ENCODE data around the gene RMI1.
"Not testable (repeated sequence)": the region's sequence is repeated elsewhere in the genome, so short reads cannot be mapped to it uniquely, and the experiment has no call there.

RMI1 gene

GRCh38 chr9:84024041-84024575 lies 43.5 kb downstream of the RMI1 start:
- DNase-seq, result no peak

GRCh38 chr9:84027201-84027600 lies 46.6 kb downstream of the RMI1 start:
- DNase-seq, result no peak

- DNase-seq, result no peak
Observed at GRCh38 chr9:84031534-84031933, 50.9 kb downstream of the RMI1 start.

GRCh38 chr9:84041857-84042256 lies 61.3 kb downstream of the RMI1 start:
- not testable (repeated sequence) for DNase-seq

- DNase-seq, result no peak
Observed at GRCh38 chr9:84045481-84046097, 65.0 kb downstream of the RMI1 start.
